ENCODE results near the gene IER2. TPM values are rescaled to one million over a fixed set of nuclear protein-coding genes. Genes with fewer than 3 reads are reported as not detected.
"Not testable (repeated sequence)": the region's sequence is repeated elsewhere in the genome, so short reads cannot be mapped to it uniquely, and the experiment has no call there.

Gene IER2
- total and polyA plus RNA-seq, 9 of the 15 experiments (the other 6 are each of a cell fraction or from before 2014, with no cell fraction given): 4.5 to 205 (median 23.7) TPM

DNA sequence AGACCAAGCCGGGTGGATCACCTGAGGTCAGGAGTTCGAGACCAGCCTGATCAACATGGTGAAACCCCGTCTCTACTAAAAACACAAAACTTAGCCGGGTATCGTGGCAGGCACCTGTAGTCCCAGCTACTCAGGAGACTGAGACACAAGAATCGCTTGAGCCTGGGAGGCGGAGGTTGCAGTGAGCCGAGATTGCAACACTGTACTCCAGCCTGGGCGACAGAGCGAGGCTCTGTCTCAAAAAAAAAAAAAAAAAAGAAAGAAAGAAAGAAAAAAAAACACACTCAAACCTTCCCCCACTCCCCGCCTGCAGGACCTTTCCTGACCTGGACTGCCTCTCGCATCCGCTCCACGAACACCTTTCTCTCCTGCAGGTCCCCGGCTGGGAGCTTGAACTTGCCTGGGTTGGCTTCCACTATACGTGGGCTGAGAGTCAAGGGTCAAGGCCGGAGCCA, 1.0 kb upstream of the IER2 start:
- BruUV-seq (replicated peaks); FAIRE-seq; CTCF ChIA-PET (ENCODE audit: low intra/inter-chr PET ratio); intact Hi-C loops (cut with micrococcal nuclease); ATAC-seq; in situ Hi-C loops (cut with MboI); H3K27me3 ChIP-seq (ENCODE audit: control insufficient read depth in 2 of 2, insufficient read depth in 2 of 2, low read length in 2 of 2); H3K9me3 ChIP-seq (replicated peaks; ENCODE audit: control insufficient read depth, insufficient read depth, low read depth, low read length); DNase-seq (ENCODE audit: extremely low read depth in 1 of 4, low spot score in 3 of 4); H3K9me1 ChIP-seq (ENCODE audit: control insufficient read depth, insufficient read depth, low read length); TF ChIP-seq CEBPG (CRISPR knock-in tag; IDR thresholded peaks at IDR 0.05): not testable (repeated sequence)
- peak; percentile 70 for TF ChIP-seq CEBPB (tag; IDR thresholded peaks at IDR 0.05)
- peak in 1 of 2 experiments; percentile 39; a peak in 2 of 4 replicates for TF ChIP-seq CEBPG (tag; conservative IDR thresholded peaks at IDR 0.05 in 1 of 2, IDR thresholded peaks at IDR 0.05 in 1 of 2)
- TF ChIP-seq EGR1 (conservative IDR thresholded peaks at IDR 0.05): 0 out of 2 replicates have a peak, but pooled peaks have one; percentile 11
- 0 out of 4 replicates have a peak, but pooled peaks of 1 of the 2 experiments have one; percentile 42 for TF ChIP-seq TEAD1 (CRISPR knock-in tag; IDR thresholded peaks at IDR 0.05)
- 0 out of 2 replicates have a peak, but pooled peaks have one; percentile 11 for TF ChIP-seq ZNF407 (IDR thresholded peaks at IDR 0.05; ENCODE audit: low read depth)
- POLR2A ChIA-PET: interaction anchor here (0.5 to 2.1 kb wide), 11 partner anchors 11 to 1541 kb away, joined by 3 to 17 read pairs (median 4); partner anchors contain the start of gene NACC1
- H3K9ac ChIP-seq (ENCODE audit: insufficient read depth in 1 of 2, low read depth in 2 of 2, low read length in 2 of 2): peak overlapping the region; percentile 91 to 96
- H3K27ac ChIP-seq (ENCODE audit: extremely low read depth, low read depth, low read length): peak overlapping the region; percentile 84; the same call in 2 of the 3 replicates
- peak overlapping the region; percentile 97 for H3K4me3 ChIP-seq
- WGBS (ENCODE audit: insufficient coverage, low coverage, missing lambda C conversion rate): 20% methylated on average over 12 of the region's 17 CpGs
- H2AFZ ChIP-seq (ENCODE audit: low read depth, low read length): peak overlapping the region; percentile 81
- peaks cover 19% of the 10 kb centered on the region; the same call in 1 of the 3 replicates for H3K36me3 ChIP-seq (ENCODE audit: control insufficient read depth, insufficient read depth, low read length)
- H3K79me2 ChIP-seq (ENCODE audit: control insufficient read depth, insufficient read depth, low read length): peaks cover 48% of the 10 kb centered on the region
- peaks cover 12% of the 10 kb centered on the region for H4K20me1 ChIP-seq (replicated peaks; ENCODE audit: control insufficient read depth, insufficient read depth, low read length)
- H3K4me2 ChIP-seq (ENCODE audit: insufficient read depth, low read length): peak overlapping the region; percentile 87
- peaks cover 5 to 61% of the 10 kb centered on the region in 2 experiments; a peak in 4 of 5 replicates for H3K4me1 ChIP-seq (replicated peaks in 1 of 2; ENCODE audit: control insufficient read depth in 2 of 2, insufficient read depth in 2 of 2, low read length in 2 of 2)
